ENCODE data around the gene VPS37C. TPM values are rescaled to one million over a fixed set of nuclear protein-coding genes. Genes with fewer than 3 reads are reported as not detected.

Gene VPS37C
- total RNA-seq, 1 experiment from 2014 or later, result 23.1 TPM

- Histone ChIP-seq H3K9ac (ENCODE audit: low read length) (no peak overlapping the region), H4K20me1 (ENCODE audit: insufficient read depth) (no peaks in the 10 kb centered on the region), H3K27ac (ENCODE audit: low read depth, low read length) (no peak overlapping the region), H3K4me3 (replicated peaks in 1 of 2; ENCODE audit: low read depth in 1 of 2, low read length in 2 of 2) (no peak overlapping the region), H2AFZ (ENCODE audit: low read depth, low read length, poor library complexity, severe bottlenecking) (no peak overlapping the region), H3K36me3 (ENCODE audit: control insufficient read depth in 1 of 2, insufficient read depth in 2 of 2, low read length in 2 of 2) (no peaks in the 10 kb centered on the region), H3K4me2 (ENCODE audit: low read length) (no peak overlapping the region), H3K79me2 (ENCODE audit: insufficient read depth, low read length) (no peaks in the 10 kb centered on the region), H3K9me3 (ENCODE audit: control insufficient read depth in 1 of 2, insufficient read depth in 1 of 2, low read depth in 1 of 2, low read length in 2 of 2) (no peaks in the 10 kb centered on the region), H3K27me3 (ENCODE audit: insufficient read depth, low read length) (no peaks in the 10 kb centered on the region), H3K4me1 (ENCODE audit: control insufficient read depth in 1 of 2, insufficient read depth in 2 of 2, low read length in 2 of 2) (no peaks in the 10 kb centered on the region), H3K9me2 (ENCODE audit: insufficient read depth) (no peaks in the 10 kb centered on the region)
- ChIA-PET POLR2A (interaction anchor here (0.7 kb wide), 1 partner anchor 9 kb away, joined by 3 read pairs; the partner anchor contains the start of gene VPS37C), RAD21 (ENCODE audit: low non-redundant PET in 1 of 2, low total read pairs in 2 of 2, uncharacterized antibody in 2 of 2, unreplicated experiment in 2 of 2) (no interaction called here), CTCF (no interaction called here)
- intact Hi-C loops (cut with micrococcal nuclease), result no loop called here
- DNase-seq (ENCODE audit: low read depth, low spot score) (no peak), ATAC-seq (no peak)
- BruUV-seq (replicated peaks), result no TSS peak
- TF ChIP-seq POLR2AphosphoS5 (IDR thresholded peaks at IDR 0.05; ENCODE audit: low read depth, low read length), result no peak
- no peak for TF ChIP-seq YY1 (IDR thresholded peaks at IDR 0.05; ENCODE audit: extremely low read depth, insufficient replicate concordance, low read depth, low read length)
- no peak for TF ChIP-seq EZH2phosphoT487 (IDR thresholded peaks at IDR 0.05; ENCODE audit: borderline replicate concordance)
- no peak for TF ChIP-seq CTCF (IDR thresholded peaks at IDR 0.05 in 2 of 3, conservative IDR thresholded peaks at IDR 0.05 in 1 of 3; ENCODE audit: borderline replicate concordance in 1 of 3, insufficient read depth in 1 of 3, low read depth in 2 of 3, low read length in 2 of 3)
- TF ChIP-seq FOSL1 (IDR thresholded peaks at IDR 0.05; ENCODE audit: low read depth), result no peak
- TF ChIP-seq MAX (IDR thresholded peaks at IDR 0.05), result no peak
- no peak for TF ChIP-seq ZBTB33 (IDR thresholded peaks at IDR 0.05; ENCODE audit: extremely low read depth, insufficient replicate concordance, low read length)
- TF ChIP-seq JUND (IDR thresholded peaks at IDR 0.05), result no peak
- no peak for TF ChIP-seq ATF3 (IDR thresholded peaks at IDR 0.05)
- TF ChIP-seq ELF1 (IDR thresholded peaks at IDR 0.05; ENCODE audit: borderline replicate concordance, low read depth), result no peak
- TF ChIP-seq SRF (IDR thresholded peaks at IDR 0.05; ENCODE audit: low read depth), result no peak
- no peak for TF ChIP-seq REST (IDR thresholded peaks at IDR 0.05; ENCODE audit: low read depth)
- no peak for TF ChIP-seq ZFX (IDR thresholded peaks at IDR 0.05)
- no peak for TF ChIP-seq CBX3 (IDR thresholded peaks at IDR 0.05; ENCODE audit: low read depth)
- TF ChIP-seq RAD21 (IDR thresholded peaks at IDR 0.05; ENCODE audit: low read depth), result no peak
- TF ChIP-seq POLR2A (IDR thresholded peaks at IDR 0.05; ENCODE audit: borderline replicate concordance, extremely low read depth, insufficient read depth, insufficient read length), result no peak
- TF ChIP-seq CEBPB (IDR thresholded peaks at IDR 0.05; ENCODE audit: low read depth), result no peak
- no peak for TF ChIP-seq EZH2 (IDR thresholded peaks at IDR 0.05)
Observed at GRCh38 chr11:61170566-61170965, 9.3 kb upstream of the VPS37C start.

Measured in HCT116 (cell line).